ENCODE data around the gene TEX54. TPM values are rescaled to one million over a fixed set of nuclear protein-coding genes. Genes with fewer than 3 reads are reported as not detected.
A peak's percentile ranks its signal among the peaks of the same experiment; 100 is the strongest.

TEX54 gene
- total RNA-seq, 2 experiments from 2014 or later = not detected

GRCh38 chr11:62791501-62792201, 41.0 kb downstream of the TEX54 start, which contains the start of gene TMEM223:
Gene TMEM223 (minus strand): TSS chr11:62792006. CDS start chr11:62791994, 12 bp downstream.
- Mint-ChIP-seq H3K27me3 (no peaks in the 10 kb centered on the region), H3K36me3 (peaks cover 40% of the 10 kb centered on the region), H3K27ac (peak within 1 kb of the TSS; percentile 93), H3K9me3 (no peaks in the 10 kb centered on the region), H3K4me3 (peak within 1 kb of the TSS; percentile 92), H3K4me1 (peaks cover 39% of the 10 kb centered on the region)
- DNase-seq = peak; percentile 93

GRCh38 chr11:62789576-62789975, 43.1 kb downstream of the TEX54 start:
- H3K27ac Mint-ChIP-seq = peak overlapping the region; percentile 93

GRCh38 chr11:62788991-62789390, 43.6 kb downstream of the TEX54 start:
- no peaks in the 10 kb centered on the region for H3K27me3 Mint-ChIP-seq
- peak overlapping the region; percentile 90 for H3K4me3 Mint-ChIP-seq
- H3K36me3 Mint-ChIP-seq = peaks cover 37% of the 10 kb centered on the region
- no peaks in the 10 kb centered on the region for H3K9me3 Mint-ChIP-seq
- H3K4me1 Mint-ChIP-seq = peaks cover 42% of the 10 kb centered on the region
- peak overlapping the region; percentile 68 for H3K27ac Mint-ChIP-seq
- no peak for DNase-seq

More at GRCh38 chr11:62789576-62789975, 43.1 kb downstream of the TEX54 start:
- H3K4me1 Mint-ChIP-seq = peaks cover 46% of the 10 kb centered on the region
- H3K27me3 Mint-ChIP-seq = no peaks in the 10 kb centered on the region
- H3K9me3 Mint-ChIP-seq = no peaks in the 10 kb centered on the region
- H3K36me3 Mint-ChIP-seq = peaks cover 37% of the 10 kb centered on the region
- peak overlapping the region; percentile 90 for H3K4me3 Mint-ChIP-seq
- DNase-seq = no peak

GRCh38 chr11:62787005-62787759, 45.5 kb downstream of the TEX54 start, which contains the start of gene TMEM179B:
Gene TMEM179B (plus strand): TSS chr11:62787402. CDS start chr11:62787432, 30 bp downstream.
- DNase-seq = peak; percentile 96
- Mint-ChIP-seq H3K27ac (peak within 1 kb of the TSS; percentile 92), H3K27me3 (no peaks in the 10 kb centered on the region), H3K36me3 (peaks cover 35% of the 10 kb centered on the region), H3K9me3 (no peaks in the 10 kb centered on the region), H3K4me1 (peaks cover 36% of the 10 kb centered on the region), H3K4me3 (peak within 1 kb of the TSS; percentile 90)

- Mint-ChIP-seq H3K27me3 (no peaks in the 10 kb centered on the region), H3K27ac (peak overlapping the region; percentile 88), H3K4me1 (peaks cover 33% of the 10 kb centered on the region), H3K9me3 (no peaks in the 10 kb centered on the region), H3K36me3 (peaks cover 30% of the 10 kb centered on the region), H3K4me3 (peak overlapping the region; percentile 81)
- DNase-seq = peak; percentile 87
These were observed 46.2 kb downstream of the TEX54 start for GRCh38 chr11:62786318-62787004.

GRCh38 chr11:62782753-62783152, 49.9 kb downstream of the TEX54 start:
- Mint-ChIP-seq H3K9me3 (no peaks in the 10 kb centered on the region), H3K27me3 (no peaks in the 10 kb centered on the region), H3K4me1 (peaks cover 9% of the 10 kb centered on the region), H3K27ac (no peak overlapping the region), H3K4me3 (no peak overlapping the region), H3K36me3 (peaks cover 20% of the 10 kb centered on the region)
- no peak for DNase-seq

Other genes starting within 250 kb of the TEX54 start
- 10 to 100 TPM; 29.1 to 32.2 TPM for gene TUT1, start 241.3 kb downstream of the TEX54 start, total RNA-seq
- 100 to 1,000 TPM; 196 to 200 TPM for gene MTA2, start 231.0 kb downstream of the TEX54 start, total RNA-seq
- 100 to 1,000 TPM; 112 to 121 TPM for gene EML3, start 220.1 kb downstream of the TEX54 start, total RNA-seq
- gene ROM1, start 219.6 kb downstream of the TEX54 start, total RNA-seq = 1 to 10 TPM; 2.0 to 2.8 TPM
- 10 to 100 TPM; 63.0 to 68.7 TPM for gene B3GAT3, start 210.9 kb downstream of the TEX54 start, total RNA-seq
- 100 to 1,000 TPM; 198 to 211 TPM for gene GANAB, start 186.2 kb downstream of the TEX54 start, total RNA-seq
- gene INTS5, start 179.5 kb downstream of the TEX54 start, total RNA-seq = 10 to 100 TPM; 41.2 TPM
- gene C11orf98, start 167.6 kb downstream of the TEX54 start, total RNA-seq = 100 to 1,000 TPM; 147 to 159 TPM
- 10 to 100 TPM; 28.7 to 39.7 TPM for gene CSKMT, start 167.5 kb downstream of the TEX54 start, total RNA-seq
- 1 to 10 TPM; 5.0 to 5.7 TPM for gene UQCC3, start 161.2 kb downstream of the TEX54 start, total RNA-seq
- 10 to 100 TPM; 22.6 to 26.0 TPM for gene LBHD1, start 160.6 kb downstream of the TEX54 start, total RNA-seq
- gene UBXN1, start 153.8 kb downstream of the TEX54 start, total RNA-seq = 100 to 1,000 TPM; 123 to 124 TPM
- under 1 TPM; 0.16 to 0.21 TPM for gene LRRN4CL, start 143.3 kb downstream of the TEX54 start, total RNA-seq
- 10 to 100 TPM; 22.7 to 23.7 TPM for gene BSCL2, start 125.4 kb downstream of the TEX54 start, total RNA-seq
- gene GNG3, start 125.2 kb downstream of the TEX54 start, total RNA-seq = not detected
- 10 to 100 TPM; 54.4 to 56.3 TPM for gene HNRNPUL2, start 105.4 kb downstream of the TEX54 start, total RNA-seq
- gene TTC9C, start 104.4 kb downstream of the TEX54 start, total RNA-seq = 10 to 100 TPM; 29.3 to 33.4 TPM
- gene ZBTB3, start 78.7 kb downstream of the TEX54 start, total RNA-seq = 1 to 10 TPM; 4.8 to 6.3 TPM
- gene POLR2G, start 71.3 kb downstream of the TEX54 start, total RNA-seq = 100 to 1,000 TPM; 125 to 131 TPM
- gene TAF6L, start 61.4 kb downstream of the TEX54 start, total RNA-seq = 10 to 100 TPM; 22.0 to 22.1 TPM
- 10 to 100 TPM; 30.7 to 34.3 TPM for gene TMEM179B, start 45.4 kb downstream of the TEX54 start, total RNA-seq
- gene TMEM223, start 40.8 kb downstream of the TEX54 start, total RNA-seq = 1 to 10 TPM; 9.4 to 10.0 TPM
- 100 to 1,000 TPM; 107 to 111 TPM for gene NXF1, start 27.4 kb downstream of the TEX54 start, total RNA-seq
- 10 to 100 TPM; 19.5 to 20.4 TPM for gene STX5, start 790 bp downstream of the TEX54 start, total RNA-seq
- 100 to 1,000 TPM; 139 to 141 TPM for gene WDR74, start 6.7 kb upstream of the TEX54 start, total RNA-seq
- 100 to 1,000 TPM; 408 to 428 TPM for gene SLC3A2, start 48.1 kb upstream of the TEX54 start, total RNA-seq
- not detected for gene CHRM1, start 88.5 kb upstream of the TEX54 start, total RNA-seq
- not detected for gene SLC22A6, start 152.1 kb upstream of the TEX54 start, total RNA-seq
- not detected for gene SLC22A8, start 183.0 kb upstream of the TEX54 start, total RNA-seq

Measured in activated naive CD8-positive, alpha-beta T cell treated with anti-CD3 and anti-CD28 coated beads for 36 hours (primary cell).